Uterus (tissue), 4 donors: Measurements from ENCODE around the gene ANKDD1A. TPM values are rescaled to one million over a fixed set of nuclear protein-coding genes. Genes with fewer than 3 reads are reported as not detected.

Experiments
- DNase-seq, 2 donors: peaks; one replicate each; pipeline ENCODE4 v3.0.0-alpha.2; 2019 to 2020
- H3K27ac ChIP-seq, 2 donors: fragments of 200-600 bp; sonication (generic); 1 replicate in 1 of 2; 2 replicates in 1 of 2; pipeline ENCODE4 v1.5.1; 2016 to 2018
- H3K27me3 ChIP-seq, 2 donors: fragments of 200-600 bp; sonication (generic); one replicate each; pipeline ENCODE4 v1.5.1; 2018 to 2019; ENCODE audit warnings: control low read depth in 1 of 2
- H3K36me3 ChIP-seq, 2 donors: fragments of 200-600 bp; sonication (generic); one replicate each; pipeline ENCODE4 v1.5.1; 2019; ENCODE audit warnings: control low read depth in 1 of 2
- H3K4me1 ChIP-seq, 2 donors: fragments of 200-600 bp; sonication (generic); one replicate each; pipeline ENCODE4 v1.5.1; 2018 to 2019; ENCODE audit warnings: control low read depth in 1 of 2
- H3K4me3 ChIP-seq, 2 donors: fragments of 200-600 bp; sonication (generic); 1 replicate in 1 of 2; 2 replicates in 1 of 2; pipeline ENCODE4 v1.5.1; 2018 to 2019; ENCODE audit warnings: mild to moderate bottlenecking in 1 of 2
- H3K9me3 ChIP-seq, 2 donors: fragments of 200-600 bp; sonication (generic); one replicate each; pipeline ENCODE4 v1.5.1; 2019; ENCODE audit warnings: control low read depth in 1 of 2
- CTCF ChIP-seq, 4 experiments: fragments of 200-600 bp in 2 of 4; fragments of 450-650 bp in 2 of 4; sonication (generic) in 2 of 4; IDR thresholded peaks; one replicate each; pipeline ENCODE4 v1.5.1; 2016 to 2019; ENCODE audit warnings: antibody characterized with exemption in 4 of 4, mild to moderate bottlenecking in 2 of 4, moderate library complexity in 1 of 4
- POLR2A ChIP-seq, 2 donors: fragments of 450-650 bp; IDR thresholded peaks; one replicate each; pipeline ENCODE4 v1.6.1; 2016; ENCODE audit warnings: antibody characterized with exemption in 2 of 2, mild to moderate bottlenecking in 1 of 2, moderate library complexity in 1 of 2
- intact Hi-C: fragments of 100-400 bp; cut with DNase I; formaldehyde crosslinking; loops from one replicate; pipeline ENCODE4 v1.15.1; 2023; ENCODE audit warnings: low total_unique reads
- total RNA-seq, 4 donors: library from RNA; depleted of rRNA in 3 of 4; stranded (reverse); fragments of >200 nt in 3 of 4; gene quantifications; one replicate each; pipeline versions ENCODE4 v1.1.0 to v1.2.4, GENCODE V29; 2014 to 2023
- donor health status: DM: yes; HTN: yes; CAD: no.

Gene ANKDD1A
- total RNA-seq, 4 donors from 2014 or later, result 0.59 to 36.2 (median 17.7) TPM

GRCh38 chr15:64960153-64960552 is 48.5 kb downstream of the ANKDD1A start:
- Histone ChIP-seq H3K4me1 (no peaks in the 10 kb centered on the region), H3K4me3 (no peak overlapping the region), H3K36me3 (no peaks in the 10 kb centered on the region), H3K9me3 (no peaks in the 10 kb centered on the region), H3K27me3 (no peaks in the 10 kb centered on the region), H3K27ac (no peak overlapping the region)
- no peak for TF ChIP-seq POLR2A (IDR thresholded peaks at IDR 0.05)
- no peak for TF ChIP-seq CTCF (IDR thresholded peaks at IDR 0.05)
- intact Hi-C loops, result no loop called here
- no peak for DNase-seq

- Histone ChIP-seq H3K27me3 (no peaks in the 10 kb centered on the region), H3K27ac (no peak overlapping the region), H3K9me3 (no peaks in the 10 kb centered on the region), H3K4me1 (no peaks in the 10 kb centered on the region), H3K4me3 (no peak overlapping the region), H3K36me3 (no peaks in the 10 kb centered on the region)
- intact Hi-C loops, result no loop called here
- no peak for TF ChIP-seq CTCF (IDR thresholded peaks at IDR 0.05)
- TF ChIP-seq POLR2A (IDR thresholded peaks at IDR 0.05), result no peak
- no peak for DNase-seq
Measured at GRCh38 chr15:64961013-64961412, 49.3 kb downstream of the ANKDD1A start.

GRCh38 chr15:64969401-64969800 is 57.7 kb downstream of the ANKDD1A start:
- no peaks in the 10 kb centered on the region for H3K36me3 ChIP-seq
- DNase-seq, result no peak

GRCh38 chr15:64970698-64971097 is 59.0 kb downstream of the ANKDD1A start:
- no peaks in the 10 kb centered on the region for H3K27me3 ChIP-seq
- intact Hi-C loops, result no loop called here
- H3K27ac ChIP-seq, result no peak overlapping the region
- no peak overlapping the region for H3K4me3 ChIP-seq
- no peak for DNase-seq
- no peaks in the 10 kb centered on the region for H3K4me1 ChIP-seq
- no peaks in the 10 kb centered on the region for H3K36me3 ChIP-seq
- no peaks in the 10 kb centered on the region for H3K9me3 ChIP-seq
- TF ChIP-seq CTCF (IDR thresholded peaks at IDR 0.05) (no peak), POLR2A (IDR thresholded peaks at IDR 0.05) (no peak)

More at GRCh38 chr15:64969401-64969800, 57.7 kb downstream of the ANKDD1A start:
- no peak overlapping the region for H3K27ac ChIP-seq
- no peaks in the 10 kb centered on the region for H3K9me3 ChIP-seq
- no peaks in the 10 kb centered on the region for H3K27me3 ChIP-seq
- TF ChIP-seq POLR2A (IDR thresholded peaks at IDR 0.05) (no peak), CTCF (IDR thresholded peaks at IDR 0.05) (no peak)
- no peak overlapping the region for H3K4me3 ChIP-seq
- intact Hi-C loops, result no loop called here
- no peaks in the 10 kb centered on the region for H3K4me1 ChIP-seq

GRCh38 chr15:64975390-64975789 is 63.7 kb downstream of the ANKDD1A start:
- TF ChIP-seq CTCF (IDR thresholded peaks at IDR 0.05) (no peak), POLR2A (IDR thresholded peaks at IDR 0.05) (no peak)
- DNase-seq, result no peak
- intact Hi-C loops, result no loop called here
- H3K4me3 ChIP-seq, result no peak overlapping the region
- no peak overlapping the region for H3K27ac ChIP-seq
- no peaks in the 10 kb centered on the region for H3K36me3 ChIP-seq
- H3K4me1 ChIP-seq, result no peaks in the 10 kb centered on the region
- H3K9me3 ChIP-seq, result no peaks in the 10 kb centered on the region
- H3K27me3 ChIP-seq, result no peaks in the 10 kb centered on the region
